Stimulated activated CD4-positive, alpha-beta T cell treated with anti-CD3 and anti-CD28 coated beads, Interleukin-2, amount 100 ng/mL, for 48 hours (primary cell): ENCODE measurements around the gene CIRBP.

Experiments used
- DNase-seq, 2 donors: peaks; one replicate each; pipeline ENCODE4 v3.0.0-alpha.2; 2020

The CIRBP gene

DNA sequence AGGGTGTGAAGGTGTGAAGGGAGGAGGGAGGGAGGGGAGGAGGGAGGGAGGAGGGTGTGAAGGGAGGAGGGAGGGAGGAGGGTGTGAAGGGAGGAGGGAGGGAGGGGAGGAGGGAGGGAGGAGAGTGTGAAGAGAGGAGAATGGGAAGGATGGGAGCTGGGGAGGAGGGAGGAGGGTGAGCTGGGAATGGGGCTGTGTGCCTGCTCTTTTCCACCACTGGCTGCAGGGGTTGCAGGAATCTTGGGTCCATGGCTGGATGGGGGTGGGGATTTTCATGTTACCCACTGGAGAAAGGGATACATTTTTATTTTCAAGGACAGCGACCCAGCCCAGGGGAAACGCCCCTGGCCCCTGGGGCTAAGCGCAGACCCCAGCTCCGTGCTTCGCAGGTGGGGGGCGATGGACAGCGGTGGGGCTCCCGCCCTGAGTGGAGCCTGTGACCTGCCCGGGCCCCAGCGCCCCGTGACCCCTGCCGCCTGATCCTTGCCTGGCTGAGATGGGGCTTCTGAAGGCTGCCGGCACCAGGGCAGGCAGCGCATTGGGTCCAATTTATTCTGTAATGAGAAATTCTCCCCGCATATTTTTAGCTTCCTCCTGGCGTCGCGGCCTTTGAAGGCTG lies 13.6 kb downstream of the CIRBP start:
- no peak for DNase-seq

DNA sequence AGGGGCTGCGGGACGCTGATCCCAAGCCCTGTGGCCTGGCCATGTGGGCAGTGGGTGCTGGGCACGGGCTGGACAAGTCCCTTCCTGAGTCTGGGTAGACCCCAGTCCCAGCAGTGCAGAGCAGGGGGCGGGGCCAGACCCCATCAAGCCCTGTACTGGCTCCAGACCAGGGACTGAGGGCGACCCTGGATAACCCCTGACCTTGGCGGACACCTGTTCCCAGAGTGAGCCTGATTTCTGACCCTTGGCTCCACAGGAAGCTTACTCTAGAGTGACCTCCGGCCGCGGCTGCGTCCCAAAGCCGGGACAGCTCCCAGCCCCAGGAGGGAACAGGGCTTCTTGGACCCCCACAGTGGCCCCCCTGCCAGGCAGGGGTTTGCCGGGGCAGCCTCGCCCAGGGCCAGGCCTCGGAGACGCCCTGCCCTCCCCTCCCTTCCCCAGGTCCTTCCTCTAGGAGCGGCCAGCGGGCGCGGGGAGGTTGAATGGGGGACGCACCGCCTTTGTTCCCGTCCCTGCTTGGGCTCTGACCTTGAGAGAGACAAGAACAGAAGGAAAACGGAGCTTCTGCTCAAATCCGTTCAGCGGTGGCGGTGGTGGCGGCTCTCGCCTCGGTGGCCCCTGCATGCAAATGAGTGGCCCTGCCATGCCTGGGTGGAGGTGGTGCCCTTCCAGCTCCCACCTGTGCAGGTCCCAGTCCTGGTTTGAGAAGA lies 14.2 kb downstream of the CIRBP start:
- no peak for DNase-seq

DNA sequence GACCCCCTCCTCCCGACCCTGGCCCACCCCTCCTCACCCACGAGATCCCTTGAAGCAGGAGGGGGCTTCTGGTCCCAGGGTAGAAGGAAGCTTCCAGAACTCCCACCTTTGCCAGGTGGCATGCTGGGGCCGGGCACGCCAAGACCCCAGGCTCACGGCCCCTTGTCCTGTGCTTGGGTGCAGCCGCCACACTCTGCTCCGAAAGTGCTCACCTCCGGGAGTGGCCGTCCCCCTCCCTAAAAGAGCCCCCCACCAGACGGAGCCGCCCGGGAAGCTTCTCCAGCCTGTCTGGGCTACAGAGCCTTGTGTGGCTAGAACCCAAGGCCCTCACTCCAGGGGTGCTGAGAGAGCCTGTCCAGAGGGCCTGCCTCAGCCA lies 14.8 kb downstream of the CIRBP start:
- DNase-seq, result no peak

DNA sequence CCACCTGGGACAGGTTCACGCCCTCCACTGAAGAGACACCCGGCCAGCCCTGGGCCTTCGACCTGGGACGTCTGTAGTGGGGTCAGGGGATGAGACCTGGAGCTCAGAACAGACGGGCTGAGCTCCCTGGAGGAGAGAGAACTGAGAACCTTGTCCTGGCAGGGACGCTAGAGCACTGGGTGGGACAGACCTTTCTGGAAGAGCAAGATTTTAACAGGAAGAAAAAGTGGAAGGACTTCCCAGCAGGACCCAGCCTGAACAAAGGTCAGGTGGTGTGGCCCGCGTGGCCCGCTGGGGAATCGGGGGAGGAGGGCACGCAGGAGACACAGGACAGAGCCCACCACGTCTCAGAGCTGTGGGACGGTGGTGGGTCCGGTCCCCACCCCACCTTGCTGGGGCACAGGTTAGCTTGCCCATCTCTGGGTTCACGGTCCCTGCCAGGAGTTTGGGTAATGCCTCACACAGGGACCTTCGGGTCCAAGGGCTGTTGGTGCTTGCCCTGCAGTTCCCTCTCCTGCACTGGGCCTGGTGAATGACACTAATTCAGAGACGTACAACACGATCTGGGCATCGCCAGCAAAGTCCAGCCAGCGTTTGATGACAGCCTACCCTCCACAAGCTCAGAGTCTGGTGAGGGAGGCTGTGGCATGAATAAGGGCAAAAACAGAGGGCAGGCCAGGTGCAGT lies 15.3 kb downstream of the CIRBP start:
- DNase-seq, result no peak

DNA sequence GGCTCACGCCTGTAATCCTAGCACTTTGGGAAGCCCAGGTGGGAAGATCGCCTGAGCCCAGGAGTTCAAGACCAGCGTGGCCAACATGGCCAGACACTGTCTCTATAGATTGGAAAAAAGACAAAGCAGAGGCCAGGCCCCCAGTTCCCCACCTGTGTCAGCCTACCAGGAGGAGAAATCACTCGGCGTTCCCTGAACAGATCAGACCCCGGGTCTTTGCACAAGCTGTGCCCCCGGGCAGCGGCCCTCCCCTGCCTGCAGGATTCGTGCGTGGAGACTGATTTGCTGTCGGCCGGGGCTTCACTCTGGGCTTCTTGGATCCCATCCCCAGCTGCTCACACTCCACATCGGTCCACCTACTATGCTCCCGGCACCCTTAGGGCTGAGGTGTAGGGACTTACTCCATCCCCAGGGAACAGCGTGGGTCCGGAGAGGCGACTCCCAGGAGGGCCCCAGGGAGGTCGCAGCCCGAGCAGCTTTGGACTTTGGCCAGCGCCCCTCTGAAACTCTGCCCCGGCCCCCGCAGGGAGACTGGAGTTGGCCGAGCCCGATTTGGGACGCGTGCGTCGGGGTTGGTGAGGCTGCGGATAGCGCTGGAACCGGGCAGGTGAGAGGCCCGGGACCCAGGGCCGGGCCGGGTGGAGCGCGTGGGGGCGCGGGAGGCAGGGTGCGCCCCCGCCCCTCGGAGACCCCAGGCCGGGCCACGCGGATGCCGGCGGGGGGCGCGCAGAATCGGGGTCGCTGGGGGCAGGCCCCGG lies 16.0 kb downstream of the CIRBP start:
- DNase-seq, result no peak

DNA sequence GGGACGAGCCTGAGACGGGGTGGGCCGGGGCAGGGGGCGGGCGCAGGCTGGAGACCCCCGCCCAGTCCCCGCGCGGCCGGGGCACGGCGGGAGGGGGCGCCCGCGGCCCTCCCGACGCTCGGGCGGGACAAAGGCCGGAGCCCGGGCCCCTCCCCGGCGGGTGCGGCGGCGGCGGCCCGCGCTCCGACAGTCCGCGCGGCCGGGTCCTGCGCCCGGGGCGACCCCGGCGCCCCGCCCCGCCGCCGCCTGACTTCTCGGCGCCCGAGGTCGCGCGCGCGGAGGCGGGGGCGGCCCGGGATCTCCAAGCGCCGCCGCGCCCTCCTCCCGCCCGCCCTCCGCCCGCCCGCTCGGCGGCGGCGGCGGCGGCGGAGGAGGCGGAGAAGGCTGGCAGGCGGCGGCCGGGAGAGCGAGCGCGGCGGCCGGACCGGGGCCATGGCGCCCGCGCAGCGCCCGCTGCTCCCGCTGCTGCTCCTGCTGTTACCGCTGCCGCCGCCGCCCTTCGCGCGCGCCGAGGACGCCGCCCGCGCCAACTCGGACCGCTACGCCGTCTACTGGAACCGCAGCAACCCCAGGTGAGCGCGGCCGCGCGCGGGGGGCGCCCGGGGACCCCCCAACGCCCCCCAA lies 16.7 kb downstream of the CIRBP start, which contains the start of gene EFNA2:
TSS of gene EFNA2 (plus strand) at position 137 of the 624 bp plus-strand sequence. CDS start at position 433, 296 bp downstream.
- DNase-seq, result no peak

DNA sequence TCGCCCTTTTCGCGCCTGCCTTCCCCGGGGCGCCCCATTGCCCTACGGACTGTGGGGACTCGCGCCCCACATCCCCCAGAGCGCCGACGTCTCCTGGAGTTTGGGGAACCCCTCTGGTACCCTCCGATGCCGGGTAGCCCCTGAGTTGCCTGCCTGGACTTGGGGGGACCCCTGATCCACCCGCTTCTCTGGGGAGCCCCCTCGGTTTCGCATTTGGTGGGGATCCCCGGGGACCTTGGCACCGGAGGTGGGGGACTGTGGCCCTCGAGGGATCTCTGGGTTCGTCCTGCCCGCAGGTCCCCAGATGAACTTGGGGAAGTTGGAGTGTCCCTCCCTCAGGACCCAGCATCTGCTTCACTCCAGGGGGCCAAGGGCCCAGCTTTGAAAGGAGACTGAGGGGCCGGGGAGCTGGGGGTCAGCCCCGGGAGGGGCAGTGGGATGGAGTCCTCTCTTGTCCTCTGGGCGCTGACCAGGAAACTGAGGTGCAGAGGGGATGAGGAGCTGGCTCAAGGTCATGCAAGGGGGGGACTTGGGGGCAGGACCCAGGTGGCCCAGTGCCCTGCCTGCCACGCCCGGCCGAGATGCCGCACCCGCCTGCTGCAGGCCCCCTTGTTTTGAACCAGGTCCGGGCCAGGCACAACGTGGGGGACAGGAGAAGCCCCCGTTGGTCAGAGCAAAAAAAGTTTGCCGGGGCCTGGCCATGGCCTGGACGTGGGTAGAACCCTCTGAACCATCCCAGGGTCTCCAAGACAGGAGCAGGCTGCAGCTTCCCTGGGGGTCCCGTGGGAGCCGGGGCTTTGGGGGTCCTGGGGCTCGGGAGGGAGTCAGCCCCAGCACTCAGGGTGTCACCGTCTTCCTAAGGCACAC lies 17.6 kb downstream of the CIRBP start:
- DNase-seq, result no peak

DNA sequence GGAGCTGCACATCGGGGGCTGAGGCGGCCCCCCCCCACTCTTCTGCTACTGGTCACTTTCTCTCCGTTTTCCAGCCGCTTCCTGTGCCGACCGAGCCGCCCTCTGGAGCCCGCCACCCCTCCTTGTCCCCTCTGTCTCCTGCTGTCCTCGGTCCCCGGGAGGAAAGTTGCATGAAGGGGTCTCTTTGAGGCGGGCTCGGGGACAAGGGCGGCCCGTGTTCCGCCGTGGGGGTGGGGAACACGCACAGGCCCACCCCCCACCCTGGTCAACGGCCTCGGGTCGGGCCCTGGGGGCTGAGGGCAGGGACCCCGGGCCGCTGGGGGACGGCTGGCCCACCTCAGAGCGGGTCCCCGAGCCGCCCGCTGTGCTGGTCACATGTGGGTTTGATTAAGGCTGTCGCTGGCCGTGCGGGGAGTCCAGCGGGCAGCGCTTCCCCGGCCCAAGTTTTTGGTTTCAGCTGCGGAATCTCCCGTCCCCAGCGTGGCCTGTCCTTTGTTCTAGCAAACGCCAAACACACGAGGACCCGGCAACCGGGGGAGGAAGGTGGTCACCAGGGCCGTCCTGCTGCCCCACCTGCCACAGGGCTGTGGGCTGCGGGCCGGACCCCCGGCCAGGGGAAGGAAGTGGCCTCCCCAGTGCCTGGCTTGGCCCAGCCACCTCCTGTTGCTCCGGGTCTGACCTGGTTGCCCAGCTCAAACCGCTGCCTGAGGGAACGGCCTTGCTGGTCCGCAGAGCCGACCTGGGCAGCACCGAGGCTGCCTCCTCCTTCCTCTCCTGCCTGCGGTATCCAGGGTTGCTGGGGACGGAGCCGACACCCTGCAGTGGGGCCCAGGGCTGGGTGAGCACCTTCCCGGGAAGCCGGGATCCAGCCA lies 18.5 kb downstream of the CIRBP start:
- DNase-seq, result no peak

DNA sequence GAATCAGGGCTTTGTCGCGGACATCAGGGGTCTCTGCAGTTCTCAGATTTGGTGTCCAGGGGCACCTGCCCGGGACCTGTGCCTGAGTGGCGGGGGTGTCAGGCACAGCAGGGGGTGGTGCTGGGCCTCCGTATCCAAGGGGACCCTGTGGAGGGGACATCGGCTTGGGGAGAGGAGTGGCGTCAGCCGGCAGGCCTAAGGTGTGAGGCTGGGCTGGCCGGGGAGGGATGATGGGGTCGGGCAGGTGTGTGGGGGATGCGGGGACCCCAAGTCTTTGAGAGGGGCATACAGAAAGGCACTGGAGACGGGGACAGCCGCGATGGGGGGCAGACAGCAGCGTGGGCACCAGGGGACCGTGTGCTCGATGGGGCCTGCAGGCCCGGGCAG lies 19.1 kb downstream of the CIRBP start:
- DNase-seq, result no peak

DNA sequence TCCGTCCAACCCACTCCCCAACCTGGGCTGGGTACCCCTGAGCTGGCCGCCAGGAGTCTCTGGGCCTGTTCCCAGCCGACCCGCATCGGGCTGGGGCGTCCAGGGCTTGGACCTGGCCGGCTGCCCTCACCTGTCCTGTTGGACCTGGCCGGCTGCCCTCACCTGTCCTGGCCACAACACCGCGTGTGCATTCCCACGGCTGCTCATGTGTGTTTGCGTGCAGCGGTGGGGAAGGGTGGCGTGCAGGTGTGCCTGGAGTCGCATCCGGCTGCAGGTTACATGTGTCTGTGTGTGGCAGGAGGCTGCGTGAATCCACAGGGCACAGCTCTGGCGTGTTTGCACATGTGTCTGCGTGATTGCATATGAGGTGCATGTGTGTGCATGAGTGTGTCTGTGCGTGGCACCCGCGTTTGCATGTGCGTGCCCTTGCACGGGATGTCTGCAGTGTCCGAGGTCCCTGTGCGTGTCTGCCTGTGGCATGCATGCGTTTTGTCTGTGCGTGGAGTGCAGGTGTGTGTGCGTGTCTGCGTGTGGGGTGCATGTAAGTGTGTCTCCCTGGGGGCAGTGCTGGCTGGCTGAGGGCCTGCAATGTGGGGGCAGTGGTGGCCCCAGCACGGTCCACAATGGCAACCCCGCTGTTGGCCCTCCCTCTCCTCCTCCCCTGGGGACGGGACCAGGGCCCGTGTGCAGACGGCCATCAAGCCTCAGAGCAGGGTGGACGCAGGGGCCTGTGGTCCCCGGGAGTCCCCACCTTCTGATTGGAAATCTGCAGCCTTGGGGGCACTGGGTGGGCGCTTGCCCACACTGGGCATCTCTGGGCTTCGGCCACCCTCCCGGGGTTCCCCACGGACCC lies 19.9 kb downstream of the CIRBP start:
- DNase-seq, result no peak

DNA sequence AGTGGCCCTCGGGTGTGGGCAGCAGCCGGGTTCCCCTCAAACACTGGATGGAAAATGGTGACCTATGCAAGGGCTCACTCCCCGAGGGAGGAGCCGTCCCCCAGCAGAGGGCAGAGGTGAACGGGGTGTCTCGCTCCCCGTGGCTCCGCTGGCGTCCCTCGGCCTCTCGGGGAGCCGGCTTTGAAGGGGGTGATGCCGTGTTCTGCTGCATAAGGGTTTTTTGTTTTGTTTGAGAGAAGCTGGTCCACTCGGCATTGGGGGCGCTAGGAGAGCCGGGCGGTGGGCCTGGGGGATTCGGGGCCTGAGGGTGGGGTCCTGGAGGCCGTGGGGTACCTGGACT lies 20.5 kb downstream of the CIRBP start:
- no peak for DNase-seq

DNA sequence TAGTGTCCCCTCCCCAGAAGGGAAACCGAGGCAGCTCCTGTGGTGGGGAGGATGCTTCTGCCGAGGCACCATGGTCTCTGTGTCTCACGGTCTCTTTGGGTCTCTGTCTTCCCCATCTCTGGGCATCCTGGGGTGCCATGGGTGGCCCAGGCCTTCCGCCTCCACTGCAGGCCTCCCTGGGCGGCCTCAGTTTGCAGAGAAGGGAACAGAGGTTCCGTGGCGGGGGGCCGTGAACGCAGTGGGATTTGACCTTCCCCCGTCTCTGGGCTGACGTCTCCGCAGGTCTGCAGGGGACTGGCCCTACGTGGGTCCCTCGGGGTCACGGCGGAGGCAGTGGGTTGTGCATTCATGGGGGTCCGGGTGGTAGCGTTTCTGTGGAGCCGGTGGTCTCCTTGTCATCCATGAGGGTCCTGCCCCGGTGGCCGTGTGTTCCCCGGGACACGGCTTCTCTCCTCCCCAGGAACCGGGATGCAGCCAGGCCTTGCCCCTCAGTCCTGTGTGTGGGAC lies 21.1 kb downstream of the CIRBP start:
- no peak for DNase-seq

DNA sequence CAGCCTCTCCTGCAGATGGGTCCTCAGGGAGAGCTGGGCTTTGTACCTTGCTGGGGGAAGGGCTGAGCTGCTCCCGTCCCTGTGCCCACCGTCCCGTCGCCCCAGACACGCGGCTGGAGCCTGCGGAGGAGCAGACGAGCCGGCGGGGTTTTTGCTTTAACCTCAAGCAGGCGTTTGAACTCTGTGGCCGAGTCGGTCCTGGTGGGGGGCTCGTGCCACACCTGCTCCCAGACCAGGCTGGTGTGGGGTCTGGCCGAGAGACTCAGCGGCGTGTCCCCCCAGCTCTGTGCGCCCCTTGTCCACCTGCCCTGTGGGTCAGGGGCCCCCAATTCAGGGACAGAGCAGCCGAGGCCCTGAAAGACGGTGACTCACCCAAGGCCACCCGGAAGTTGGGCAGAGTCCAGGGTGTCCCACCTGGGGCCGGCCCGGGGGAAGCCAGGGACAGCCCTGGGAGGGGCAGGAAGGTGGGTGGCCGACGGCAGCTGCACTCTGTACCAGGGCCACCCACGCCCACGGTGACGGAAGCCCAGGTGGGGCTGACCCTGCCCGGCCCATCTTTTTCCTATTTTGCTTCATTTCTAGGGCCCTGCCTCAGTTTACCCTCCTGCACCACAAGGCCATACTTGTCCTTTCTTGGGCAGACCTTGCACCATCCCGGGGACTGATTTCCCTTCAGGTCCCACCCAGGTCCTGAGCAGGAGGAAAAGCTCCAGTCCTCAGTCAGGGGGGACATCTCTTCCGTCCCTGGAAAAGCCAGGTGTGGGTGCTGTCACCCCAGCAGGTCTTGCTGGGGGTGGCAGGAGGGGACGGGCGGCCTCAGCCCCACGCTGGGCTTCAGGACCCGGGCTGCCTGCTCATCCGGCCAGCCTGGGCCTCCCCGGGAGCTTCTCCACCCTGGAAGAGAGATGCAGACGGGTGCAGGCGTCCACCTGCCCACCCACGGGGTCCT lies 21.8 kb downstream of the CIRBP start:
- no peak for DNase-seq

DNA sequence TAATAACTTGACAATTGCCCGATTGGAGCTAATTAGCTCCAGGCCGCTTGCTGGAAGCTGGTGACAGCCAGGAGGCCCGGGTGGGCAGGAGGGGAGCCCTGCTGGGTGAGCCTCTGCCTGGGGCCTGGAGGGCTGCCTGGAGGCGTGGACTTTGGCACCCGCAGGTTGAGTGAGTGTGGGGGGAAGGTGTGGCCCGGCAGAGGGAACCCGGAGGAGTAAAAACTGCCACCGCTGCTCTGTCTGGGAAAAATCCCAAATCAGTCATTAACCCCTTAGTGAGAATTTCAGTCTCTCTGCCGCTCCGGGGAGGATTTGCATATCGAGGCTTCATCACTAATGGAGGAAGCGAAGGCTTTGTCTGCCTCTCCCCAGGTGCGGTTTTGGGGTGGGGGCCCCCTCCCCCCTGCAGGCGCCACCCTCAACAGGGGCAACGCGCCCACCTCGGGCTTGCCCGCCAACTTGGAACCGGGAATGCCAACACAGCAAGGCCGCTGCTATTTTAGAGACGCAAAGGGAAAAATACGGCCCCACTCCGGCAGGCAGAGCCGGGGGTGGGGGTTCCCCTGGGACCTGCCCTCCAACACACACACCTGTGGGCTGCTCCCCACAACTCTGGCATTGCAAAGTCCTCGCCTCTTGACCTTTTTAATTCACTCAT lies 22.8 kb downstream of the CIRBP start:
- DNase-seq, result no peak

DNA sequence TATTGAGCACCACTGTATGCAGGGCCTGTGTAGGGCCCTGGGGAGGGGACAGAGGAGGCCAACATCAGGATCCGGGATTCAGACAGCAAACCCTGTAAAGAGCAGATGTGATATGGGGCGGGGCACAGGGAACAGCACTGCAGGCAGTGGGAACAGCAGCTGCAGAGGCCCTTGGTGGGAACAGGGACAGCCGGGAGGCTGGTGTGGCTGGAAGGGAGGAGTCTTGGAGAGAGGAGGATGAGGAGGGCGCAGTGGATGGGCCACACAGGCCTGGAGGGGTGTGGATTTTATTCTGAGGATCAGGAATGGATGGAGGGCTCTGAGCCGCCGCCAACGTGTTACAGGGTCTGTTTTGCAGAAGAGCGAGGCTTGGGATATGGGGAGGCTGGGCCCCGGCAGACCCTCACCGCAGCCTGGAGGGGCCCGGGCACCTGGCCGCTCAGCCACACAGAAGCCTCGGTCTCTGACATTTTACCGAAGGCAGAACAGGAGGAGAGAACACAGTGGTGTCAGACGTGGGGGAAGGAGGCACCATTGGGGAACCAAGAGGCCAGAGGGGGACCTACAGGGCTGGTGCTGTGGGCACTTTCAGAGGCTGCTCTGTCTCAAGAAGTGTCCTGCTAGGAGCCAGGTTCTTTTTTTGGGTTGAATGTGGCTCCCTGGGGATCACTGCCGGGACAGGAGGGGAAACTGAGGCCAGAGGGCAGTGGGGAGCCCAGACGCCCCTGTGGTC lies 23.5 kb downstream of the CIRBP start:
- no peak for DNase-seq

DNA sequence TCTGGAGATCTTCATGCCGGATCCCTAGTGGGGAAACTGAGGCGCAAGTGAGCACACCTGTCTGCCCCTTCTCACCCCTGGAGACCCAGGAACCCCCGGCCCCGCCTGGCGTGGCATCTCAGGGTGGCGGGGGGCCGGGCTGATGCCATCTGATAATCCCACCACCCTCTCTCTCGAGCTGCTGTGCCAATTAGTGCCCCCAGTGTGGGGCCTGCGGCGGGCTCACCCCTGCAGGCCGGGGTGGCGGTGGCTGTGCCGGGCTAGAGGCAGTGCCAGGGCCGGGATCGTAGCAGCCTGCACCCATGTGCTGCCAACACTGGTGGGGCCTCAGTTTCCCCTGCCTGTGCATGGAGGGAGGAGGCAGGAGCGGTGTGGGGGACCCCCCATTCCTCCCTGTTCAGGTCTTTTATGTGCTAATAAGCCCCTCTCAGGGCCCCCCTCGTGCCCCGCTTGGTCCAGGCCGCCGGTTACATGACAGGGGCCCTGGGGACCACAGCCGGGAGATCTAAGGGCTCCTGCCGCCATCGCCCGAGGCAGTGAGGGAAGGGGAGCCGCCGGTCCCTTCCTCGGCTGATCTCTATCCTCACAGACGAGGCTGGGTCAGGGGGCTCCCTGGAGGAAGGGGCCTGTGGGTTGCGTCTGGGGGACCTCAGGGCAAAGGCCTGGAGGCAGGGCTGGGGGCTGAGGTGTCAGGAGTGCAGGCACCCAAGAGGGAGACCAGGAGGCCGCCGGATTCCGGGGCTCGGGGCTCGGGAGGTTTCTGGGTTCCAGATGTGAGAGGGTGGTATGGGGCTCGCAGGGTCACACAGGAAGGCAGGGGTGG lies 24.9 kb downstream of the CIRBP start:
- DNase-seq, result no peak

DNA sequence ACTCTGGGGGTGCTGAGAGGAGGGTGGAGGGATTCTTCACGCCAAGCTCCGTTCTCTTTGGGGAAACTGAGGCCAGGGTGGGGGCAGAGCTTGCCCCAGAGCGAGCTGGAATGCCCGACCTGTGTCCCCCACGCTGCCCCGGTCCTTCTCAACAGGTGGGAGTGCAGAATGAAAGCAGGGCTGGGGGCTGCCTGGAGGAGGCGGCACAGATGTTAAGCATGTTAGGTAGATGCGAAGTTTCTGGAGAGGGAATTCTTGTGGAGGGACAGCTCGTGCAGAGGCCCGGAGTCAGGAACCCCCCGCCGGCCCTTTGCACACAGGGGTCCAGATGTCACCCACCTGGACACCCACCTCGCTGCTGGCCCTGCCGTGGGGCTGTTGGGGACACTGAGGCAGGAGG lies 25.6 kb downstream of the CIRBP start:
- no peak for DNase-seq
